Panc1 (cell line): ENCODE measurements around the gene ABO.
"Not testable (repeated sequence)": the region's sequence is repeated elsewhere in the genome, so short reads cannot be mapped to it uniquely, and the experiment has no call there.

Source experiments
- CTCF ChIP-seq: fragments of 450-650 bp; IDR thresholded peaks from 2 replicates; pipeline ENCODE4 v1.5.1; 2017; ENCODE audit warnings: mild to moderate bottlenecking
- POLR2AphosphoS5 ChIP-seq: IDR thresholded peaks from 2 replicates; pipeline ENCODE4 v1.6.1; 2012; ENCODE audit warnings: mild to moderate bottlenecking, low read depth, low read length, moderate library complexity
- REST ChIP-seq, 2 experiments: IDR thresholded peaks; 2 replicates each; pipeline ENCODE4 v1.6.1; 2011 to 2012; ENCODE audit warnings: low read depth in 2 of 2, control low read depth in 1 of 2, low read length in 1 of 2, mild to moderate bottlenecking in 1 of 2, moderate library complexity in 1 of 2; ENCODE audit not compliant: insufficient read depth in 1 of 2
- SIN3A ChIP-seq: IDR thresholded peaks from 2 replicates; pipeline ENCODE4 v1.6.1; 2012; ENCODE audit warnings: low read depth, mild to moderate bottlenecking, low read length, moderate library complexity, borderline replicate concordance; ENCODE audit not compliant: insufficient read depth
- TCF7L2 ChIP-seq: IDR thresholded peaks from 2 replicates; pipeline ENCODE4 v1.6.1; 2011; ENCODE audit warnings: mild to moderate bottlenecking, low read depth, low read length, inconsistent platforms

- TF ChIP-seq CTCF; POLR2AphosphoS5; REST (IDR thresholded peaks at IDR 0.05; ENCODE audit: insufficient read depth in 1 of 2, low read depth in 2 of 2, low read length in 1 of 2); SIN3A; TCF7L2: not testable (repeated sequence)
Measured at GRCh38 chr9:133227996-133228395, 47.0 kb downstream of the ABO start.
